Measurements from ENCODE around the gene ARHGEF9.

GRCh38 chrX:63718010-63718694 is 66.9 kb downstream of the ARHGEF9 start:
- TF ChIP-seq CTCF (IDR thresholded peaks at IDR 0.05) = no peak
- no peak for TF ChIP-seq POLR2A (IDR thresholded peaks at IDR 0.05)
